AG09319 (cell line): ENCODE data around the gene PARVG.

Experiments used
- DNase-seq: peaks from one replicate; pipeline ENCODE4 v3.0.0-alpha.2; 2010; ENCODE audit warnings: low read depth; ENCODE audit errors: extremely low read depth
- TF ChIP-seq, protein P1 (sequence below): IDR thresholded peaks from 2 replicates; pipeline ENCODE4 v1.5.1; 2011; ENCODE audit warnings: low read depth, mild to moderate bottlenecking, inconsistent platforms, low read length, moderate library complexity

The PARVG gene

DNA sequence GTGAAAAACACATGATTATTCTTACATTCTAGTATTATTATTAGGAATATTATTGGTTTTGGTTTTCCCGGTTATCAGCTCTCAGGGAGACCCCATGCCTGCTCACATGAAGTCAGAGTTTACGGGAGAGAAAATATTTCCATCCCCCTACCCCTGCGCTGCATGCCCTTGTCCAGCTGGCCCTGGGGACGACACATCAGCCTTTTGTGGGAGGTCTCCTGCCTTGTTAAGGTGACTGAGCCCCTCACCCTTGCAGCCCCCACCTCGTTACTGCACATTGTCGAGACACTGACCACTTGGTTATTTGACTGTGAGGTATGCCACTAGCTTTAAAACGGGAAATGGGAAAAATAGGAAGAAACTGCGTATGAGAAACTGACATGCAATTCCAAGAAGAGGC lies 63.0 kb downstream of the PARVG start:
- no peak for DNase-seq
- TF ChIP-seq, protein P1, sequence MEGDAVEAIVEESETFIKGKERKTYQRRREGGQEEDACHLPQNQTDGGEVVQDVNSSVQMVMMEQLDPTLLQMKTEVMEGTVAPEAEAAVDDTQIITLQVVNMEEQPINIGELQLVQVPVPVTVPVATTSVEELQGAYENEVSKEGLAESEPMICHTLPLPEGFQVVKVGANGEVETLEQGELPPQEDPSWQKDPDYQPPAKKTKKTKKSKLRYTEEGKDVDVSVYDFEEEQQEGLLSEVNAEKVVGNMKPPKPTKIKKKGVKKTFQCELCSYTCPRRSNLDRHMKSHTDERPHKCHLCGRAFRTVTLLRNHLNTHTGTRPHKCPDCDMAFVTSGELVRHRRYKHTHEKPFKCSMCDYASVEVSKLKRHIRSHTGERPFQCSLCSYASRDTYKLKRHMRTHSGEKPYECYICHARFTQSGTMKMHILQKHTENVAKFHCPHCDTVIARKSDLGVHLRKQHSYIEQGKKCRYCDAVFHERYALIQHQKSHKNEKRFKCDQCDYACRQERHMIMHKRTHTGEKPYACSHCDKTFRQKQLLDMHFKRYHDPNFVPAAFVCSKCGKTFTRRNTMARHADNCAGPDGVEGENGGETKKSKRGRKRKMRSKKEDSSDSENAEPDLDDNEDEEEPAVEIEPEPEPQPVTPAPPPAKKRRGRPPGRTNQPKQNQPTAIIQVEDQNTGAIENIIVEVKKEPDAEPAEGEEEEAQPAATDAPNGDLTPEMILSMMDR, result no peak

DNA sequence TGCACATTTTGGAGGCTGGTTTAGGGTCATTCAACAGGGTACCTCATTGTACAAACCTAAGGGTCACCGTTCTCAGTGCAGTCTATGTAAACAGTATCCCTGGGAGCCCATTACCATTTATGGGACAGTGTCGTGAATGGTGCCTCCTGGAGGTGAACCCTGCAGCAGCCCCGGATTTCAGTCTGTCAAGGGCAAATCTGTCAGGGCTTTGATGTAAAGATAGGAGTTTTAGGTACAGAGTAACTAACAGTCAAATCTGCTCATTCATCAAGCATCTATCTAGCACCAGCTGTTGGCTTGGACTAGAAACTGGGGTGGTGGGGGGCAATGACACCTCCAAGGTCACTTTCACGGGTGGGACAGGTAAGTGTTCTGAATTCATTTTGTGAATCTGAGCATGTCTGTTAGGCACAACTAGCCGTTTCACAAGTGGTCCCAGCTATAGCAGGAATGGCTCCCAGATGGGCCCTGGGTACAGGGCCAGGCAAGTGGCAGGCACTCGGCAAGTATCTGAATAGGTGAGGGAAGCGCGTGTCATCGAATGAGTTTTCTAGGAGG lies 63.6 kb downstream of the PARVG start:
- no peak for DNase-seq
- TF ChIP-seq, protein P1, result no peak

DNA sequence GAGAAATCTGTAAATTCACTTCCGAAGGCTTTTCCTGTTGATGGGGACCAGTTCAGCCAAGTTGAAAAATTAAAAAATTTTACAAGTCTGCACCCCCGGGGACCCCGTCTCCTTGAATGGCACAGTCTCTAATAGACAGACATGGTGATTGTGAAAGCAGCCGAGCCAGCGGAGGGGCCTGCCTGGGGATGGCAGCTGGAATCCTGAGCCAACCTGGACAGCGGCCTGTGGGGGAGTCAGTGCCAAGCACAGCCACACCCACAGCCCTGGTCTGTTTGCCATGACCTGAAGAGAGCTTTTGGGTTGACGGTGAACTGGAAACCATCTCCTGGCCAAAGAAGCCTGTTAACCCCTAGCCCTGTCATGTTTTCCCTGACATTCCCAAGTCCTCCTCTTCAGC lies 64.7 kb downstream of the PARVG start:
- TF ChIP-seq, protein P1, result no peak
- DNase-seq, result no peak

DNA sequence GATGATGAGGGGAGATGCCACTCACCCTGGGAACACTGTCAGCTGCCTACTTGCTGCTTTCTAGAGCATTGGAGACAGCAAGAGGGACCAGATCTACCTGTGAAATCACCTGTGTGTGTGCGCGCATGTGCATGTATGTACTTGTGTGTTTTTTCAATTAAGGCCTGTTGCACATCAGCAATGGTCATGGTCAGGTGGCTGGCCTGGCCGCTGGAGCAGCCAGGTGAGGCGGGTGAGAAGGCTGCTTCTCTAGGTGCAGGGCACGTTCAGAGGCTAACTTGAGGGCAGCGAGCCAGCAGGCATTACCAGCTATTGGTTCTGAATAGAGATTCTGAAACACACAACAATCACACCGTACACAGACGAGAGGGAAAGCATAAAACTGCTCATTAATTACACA lies 65.1 kb downstream of the PARVG start:
- DNase-seq, result no peak
- TF ChIP-seq, protein P1, result no peak

DNA sequence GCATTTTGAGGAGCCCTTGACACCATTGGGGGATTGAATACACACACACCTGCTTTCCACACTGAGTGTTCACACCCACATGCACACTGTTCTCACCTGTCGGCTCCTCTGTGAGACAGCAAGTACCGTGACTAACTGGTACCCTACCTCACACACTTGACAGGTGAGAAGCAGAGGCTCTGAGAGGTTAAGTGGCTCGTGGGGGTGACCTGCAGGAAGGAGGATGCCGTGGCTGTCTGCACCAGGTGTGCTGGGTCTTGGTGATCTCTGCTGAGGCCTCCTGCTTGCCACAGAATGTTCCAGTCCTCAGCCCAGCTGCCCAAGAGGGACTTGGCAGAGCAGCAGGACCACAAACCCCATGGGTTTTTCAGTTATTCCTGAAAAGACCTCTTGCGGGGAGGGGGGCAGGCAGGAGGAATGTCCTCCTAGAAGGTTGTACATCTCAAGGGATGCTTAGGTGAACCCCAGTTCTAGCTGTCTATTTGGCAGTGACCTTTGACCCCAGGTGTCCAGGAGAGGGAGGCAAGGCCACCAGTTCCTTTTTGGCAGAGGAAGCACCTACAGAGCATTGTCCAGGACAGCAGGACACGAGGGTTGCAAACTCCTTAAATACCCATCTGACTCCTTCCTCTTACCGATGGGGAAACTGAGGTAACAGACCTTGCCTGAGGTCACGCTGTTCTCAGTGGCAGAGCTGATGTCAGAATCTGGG lies 66.0 kb downstream of the PARVG start:
- DNase-seq, result no peak
- TF ChIP-seq, protein P1, result no peak

DNA sequence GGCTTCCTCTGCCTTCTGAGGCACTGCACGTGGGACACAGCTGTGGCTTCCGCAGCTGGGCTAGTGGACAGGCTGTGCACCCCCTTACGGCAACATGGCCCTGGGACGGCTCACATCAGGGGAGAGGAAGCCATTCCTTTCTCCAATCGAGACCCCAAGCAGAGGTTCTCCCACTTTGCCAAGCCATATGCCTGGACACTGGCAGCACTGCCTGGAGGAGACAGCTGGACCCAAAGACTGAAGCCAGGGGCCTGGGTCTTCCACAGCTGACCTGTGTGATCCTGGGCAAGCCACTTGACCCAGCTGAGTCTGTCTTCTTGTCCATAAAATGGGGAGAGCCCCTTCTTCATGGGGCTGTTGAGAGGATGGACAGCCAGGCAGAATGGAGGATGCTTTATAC lies 66.6 kb downstream of the PARVG start:
- DNase-seq, result no peak
- TF ChIP-seq, protein P1, result no peak

DNA sequence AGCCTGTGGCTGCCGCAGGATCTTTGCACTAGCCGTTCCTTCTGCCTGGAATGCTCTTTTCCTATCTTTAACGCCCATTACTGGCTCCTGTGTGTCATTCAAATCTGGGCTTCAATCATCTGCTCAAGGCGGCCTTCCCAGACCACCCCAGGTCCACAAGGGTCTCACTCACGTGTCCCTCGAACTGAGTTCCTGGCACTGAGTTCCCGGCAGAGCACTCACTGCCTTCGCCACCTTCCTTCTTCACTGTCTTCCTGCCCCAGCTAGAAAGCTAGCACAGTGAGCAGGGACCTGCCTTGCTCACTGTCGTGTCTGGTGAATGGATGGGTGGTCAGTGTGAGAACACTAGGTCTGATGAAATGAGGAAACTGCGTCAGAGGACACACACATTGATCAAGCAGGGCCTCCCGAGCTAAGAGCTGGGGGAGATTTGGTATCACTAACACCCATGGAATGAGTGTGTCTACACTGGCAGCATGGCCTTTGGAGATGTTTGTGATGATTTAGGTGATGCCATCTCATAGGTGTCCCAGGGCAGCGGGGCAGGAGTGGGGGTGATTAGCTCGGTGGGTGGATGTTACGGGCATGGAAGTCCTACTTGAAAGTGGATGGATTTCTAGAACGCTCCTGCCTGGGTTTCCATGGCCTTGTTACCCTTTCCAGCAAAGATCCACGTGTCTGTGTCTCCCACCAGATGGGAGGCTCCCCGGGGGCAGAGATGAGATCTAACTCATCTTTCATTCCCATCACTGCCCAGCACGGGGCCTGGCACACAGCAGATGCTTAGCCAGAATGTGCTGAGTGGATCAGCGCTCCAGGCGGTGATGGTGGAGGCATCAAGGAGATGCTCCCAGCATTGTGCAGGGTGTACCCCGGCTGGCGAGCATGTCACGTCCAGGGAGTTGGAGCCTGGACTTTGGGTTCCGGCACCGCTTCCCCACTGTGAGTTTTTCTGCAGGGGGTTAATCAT lies 67.5 kb downstream of the PARVG start:
- TF ChIP-seq, protein P1, result no peak
- DNase-seq, result no peak
